ENCODE measurements around the gene RNU4-1.
A peak's percentile ranks its signal among the peaks of the same experiment; 100 is the strongest.

The RNU4-1 gene

DNA sequence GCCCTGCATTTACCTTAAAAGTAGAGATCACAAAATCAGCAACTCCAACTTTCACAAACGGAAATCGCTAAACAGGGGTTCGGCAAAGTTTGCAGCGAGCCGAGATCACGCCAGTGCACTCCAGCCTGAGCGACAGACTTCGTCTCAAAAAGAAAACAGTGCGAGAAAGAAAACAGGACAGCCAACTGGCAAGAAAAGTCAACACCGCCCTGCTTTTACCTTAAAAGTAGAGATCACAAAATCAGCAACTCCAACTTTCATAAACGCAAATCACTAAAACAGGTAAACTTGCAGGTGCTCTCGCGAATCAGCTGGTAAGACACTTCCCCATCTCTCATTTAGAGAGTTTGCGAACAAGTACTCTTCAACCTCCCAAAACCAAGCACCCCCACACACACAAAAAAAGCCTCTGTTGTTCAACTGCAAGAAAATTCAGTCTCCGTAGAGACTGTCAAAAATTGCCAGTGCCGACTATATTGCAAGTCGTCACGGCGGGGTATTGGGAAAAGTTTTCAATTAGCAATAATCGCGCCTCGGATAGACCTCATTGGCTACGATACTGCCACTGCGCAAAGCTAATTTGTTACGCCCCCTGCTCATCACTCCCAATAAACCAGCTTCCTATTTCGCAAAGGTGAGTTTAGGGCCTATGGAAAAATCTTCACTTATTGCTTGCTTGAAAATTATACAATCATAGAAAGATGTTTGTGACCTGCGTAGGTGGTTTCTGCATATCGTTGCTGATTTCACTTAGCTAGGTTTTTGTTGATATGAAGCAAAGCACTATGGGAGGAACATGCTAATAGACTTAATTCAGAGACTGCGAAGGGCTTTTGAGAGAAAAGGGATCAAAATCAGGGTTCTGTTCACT lies at the start of gene RNU4-1:
Gene RNU4-1, minus strand, starts transcription at position 577 of the 871 bp plus-strand sequence.
- H3K9me3 ChIP-seq (ENCODE audit: control insufficient read depth, insufficient read depth, low read depth, low read length) = no peaks in the 10 kb centered on the region
- no peaks in the 10 kb centered on the region for H3K4me1 ChIP-seq (ENCODE audit: control insufficient read depth, insufficient read depth, low read length)
- H3K36me3 ChIP-seq (ENCODE audit: control insufficient read depth in 2 of 2, insufficient read depth in 1 of 2, low read length in 2 of 2) = no peaks in the 10 kb centered on the region
- peak within 1 kb of the TSS; percentile 63 for H3K4me3 ChIP-seq (ENCODE audit: low read depth, low read length)
- CTCF ChIA-PET = interaction anchor here (0.7 to 5.5 kb wide), 4 partner anchors 10 to 136 kb away, joined by 4 to 67 read pairs (median 18); partner anchors contain the start of genes RPLP0 and SIRT4
- POLR2A ChIA-PET = interaction anchor here (0.6 to 5.2 kb wide), 25 partner anchors 9 to 304 kb away, joined by 3 to 194 read pairs (median 6); partner anchors contain the start of genes BICDL1, PLA2G1B, PXN and RAB35
- peak within 1 kb of the TSS; percentile 100 for H3K27ac ChIP-seq (ENCODE audit: extremely low read depth, low read depth, low read length)
- TF ChIP-seq IKZF3 (tag by site-specific recombination; IDR thresholded peaks at IDR 0.05) = peak; percentile 54; the same call in 1 of the 2 replicates
- TF ChIP-seq, protein P1, sequence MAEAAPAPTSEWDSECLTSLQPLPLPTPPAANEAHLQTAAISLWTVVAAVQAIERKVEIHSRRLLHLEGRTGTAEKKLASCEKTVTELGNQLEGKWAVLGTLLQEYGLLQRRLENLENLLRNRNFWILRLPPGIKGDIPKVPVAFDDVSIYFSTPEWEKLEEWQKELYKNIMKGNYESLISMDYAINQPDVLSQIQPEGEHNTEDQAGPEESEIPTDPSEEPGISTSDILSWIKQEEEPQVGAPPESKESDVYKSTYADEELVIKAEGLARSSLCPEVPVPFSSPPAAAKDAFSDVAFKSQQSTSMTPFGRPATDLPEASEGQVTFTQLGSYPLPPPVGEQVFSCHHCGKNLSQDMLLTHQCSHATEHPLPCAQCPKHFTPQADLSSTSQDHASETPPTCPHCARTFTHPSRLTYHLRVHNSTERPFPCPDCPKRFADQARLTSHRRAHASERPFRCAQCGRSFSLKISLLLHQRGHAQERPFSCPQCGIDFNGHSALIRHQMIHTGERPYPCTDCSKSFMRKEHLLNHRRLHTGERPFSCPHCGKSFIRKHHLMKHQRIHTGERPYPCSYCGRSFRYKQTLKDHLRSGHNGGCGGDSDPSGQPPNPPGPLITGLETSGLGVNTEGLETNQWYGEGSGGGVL (tag by site-specific recombination; IDR thresholded peaks at IDR 0.05) = no peak
- TF ChIP-seq ZSCAN30 (tag by site-specific recombination; IDR thresholded peaks at IDR 0.05) = peak; percentile 58; the same call in 1 of the 2 replicates
- no peak for TF ChIP-seq ZNF707 (tag by site-specific recombination; IDR thresholded peaks at IDR 0.05)
- no peak for TF ChIP-seq ZNF174 (tag by site-specific recombination; IDR thresholded peaks at IDR 0.05)
- TF ChIP-seq ZNF624 (tag by site-specific recombination; IDR thresholded peaks at IDR 0.05) = 0 out of 2 replicates have a peak, but pooled peaks have one; percentile 64
- TF ChIP-seq, protein P2, sequence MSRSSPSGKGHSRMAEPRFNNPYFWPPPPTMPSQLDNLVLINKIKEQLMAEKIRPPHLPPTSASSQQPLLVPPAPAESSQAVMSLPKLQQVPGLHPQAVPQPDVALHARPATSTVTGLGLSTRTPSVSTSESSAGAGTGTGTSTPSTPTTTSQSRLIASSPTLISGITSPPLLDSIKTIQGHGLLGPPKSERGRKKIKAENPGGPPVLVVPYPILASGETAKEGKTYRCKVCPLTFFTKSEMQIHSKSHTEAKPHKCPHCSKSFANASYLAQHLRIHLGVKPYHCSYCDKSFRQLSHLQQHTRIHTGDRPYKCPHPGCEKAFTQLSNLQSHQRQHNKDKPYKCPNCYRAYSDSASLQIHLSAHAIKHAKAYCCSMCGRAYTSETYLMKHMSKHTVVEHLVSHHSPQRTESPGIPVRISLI (tag by site-specific recombination; IDR thresholded peaks at IDR 0.05) = peak; percentile 80
- TF ChIP-seq ZBTB7A (tag by site-specific recombination; IDR thresholded peaks at IDR 0.05; ENCODE audit: low read depth) = no peak
- TF ChIP-seq ZNF146 (tag by site-specific recombination; IDR thresholded peaks at IDR 0.05) = peak; percentile 2; the same call in 1 of the 2 replicates
- TF ChIP-seq KLF9 (tag by site-specific recombination; IDR thresholded peaks at IDR 0.05; ENCODE audit: low read depth) = peak; percentile 71; the same call in 1 of the 2 replicates
- TF ChIP-seq ZNF366 (tag by site-specific recombination; conservative IDR thresholded peaks at IDR 0.05) = peak; percentile 86
- TF ChIP-seq, protein P3, sequence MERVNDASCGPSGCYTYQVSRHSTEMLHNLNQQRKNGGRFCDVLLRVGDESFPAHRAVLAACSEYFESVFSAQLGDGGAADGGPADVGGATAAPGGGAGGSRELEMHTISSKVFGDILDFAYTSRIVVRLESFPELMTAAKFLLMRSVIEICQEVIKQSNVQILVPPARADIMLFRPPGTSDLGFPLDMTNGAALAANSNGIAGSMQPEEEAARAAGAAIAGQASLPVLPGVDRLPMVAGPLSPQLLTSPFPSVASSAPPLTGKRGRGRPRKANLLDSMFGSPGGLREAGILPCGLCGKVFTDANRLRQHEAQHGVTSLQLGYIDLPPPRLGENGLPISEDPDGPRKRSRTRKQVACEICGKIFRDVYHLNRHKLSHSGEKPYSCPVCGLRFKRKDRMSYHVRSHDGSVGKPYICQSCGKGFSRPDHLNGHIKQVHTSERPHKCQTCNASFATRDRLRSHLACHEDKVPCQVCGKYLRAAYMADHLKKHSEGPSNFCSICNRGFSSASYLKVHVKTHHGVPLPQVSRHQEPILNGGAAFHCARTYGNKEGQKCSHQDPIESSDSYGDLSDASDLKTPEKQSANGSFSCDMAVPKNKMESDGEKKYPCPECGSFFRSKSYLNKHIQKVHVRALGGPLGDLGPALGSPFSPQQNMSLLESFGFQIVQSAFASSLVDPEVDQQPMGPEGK (tag by site-specific recombination; IDR thresholded peaks at IDR 0.05) = peak; percentile 13; the same call in 1 of the 2 replicates
- no peak for TF ChIP-seq ZNF404 (tag by site-specific recombination; IDR thresholded peaks at IDR 0.05)
- TF ChIP-seq EGR2 (tag by site-specific recombination; IDR thresholded peaks at IDR 0.05; ENCODE audit: low read depth) = peak; percentile 25; the same call in 1 of the 2 replicates
- peak; percentile 89 for TF ChIP-seq KLF10 (tag by site-specific recombination; IDR thresholded peaks at IDR 0.05)
- no peak for TF ChIP-seq ZNF558 (tag by site-specific recombination; IDR thresholded peaks at IDR 0.05)
- TF ChIP-seq SP7 (tag by site-specific recombination; IDR thresholded peaks at IDR 0.05) = peak; percentile 52
- 0 out of 2 replicates have a peak, but pooled peaks have one; percentile 10 for TF ChIP-seq ZNF768 (tag by site-specific recombination; IDR thresholded peaks at IDR 0.05)
- TF ChIP-seq ZNF16 (tag by site-specific recombination; IDR thresholded peaks at IDR 0.05; ENCODE audit: low read depth) = no peak
- peak; percentile 11; the same call in 1 of the 2 replicates for TF ChIP-seq KLF16 (tag by site-specific recombination; IDR thresholded peaks at IDR 0.05)
- TF ChIP-seq, protein P4, sequence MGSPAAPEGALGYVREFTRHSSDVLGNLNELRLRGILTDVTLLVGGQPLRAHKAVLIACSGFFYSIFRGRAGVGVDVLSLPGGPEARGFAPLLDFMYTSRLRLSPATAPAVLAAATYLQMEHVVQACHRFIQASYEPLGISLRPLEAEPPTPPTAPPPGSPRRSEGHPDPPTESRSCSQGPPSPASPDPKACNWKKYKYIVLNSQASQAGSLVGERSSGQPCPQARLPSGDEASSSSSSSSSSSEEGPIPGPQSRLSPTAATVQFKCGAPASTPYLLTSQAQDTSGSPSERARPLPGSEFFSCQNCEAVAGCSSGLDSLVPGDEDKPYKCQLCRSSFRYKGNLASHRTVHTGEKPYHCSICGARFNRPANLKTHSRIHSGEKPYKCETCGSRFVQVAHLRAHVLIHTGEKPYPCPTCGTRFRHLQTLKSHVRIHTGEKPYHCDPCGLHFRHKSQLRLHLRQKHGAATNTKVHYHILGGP (tag by site-specific recombination; IDR thresholded peaks at IDR 0.05) = 0 out of 2 replicates have a peak, but pooled peaks have one; percentile 4
- no peak for TF ChIP-seq ZNF549 (tag by site-specific recombination; IDR thresholded peaks at IDR 0.05)
- no peak for TF ChIP-seq ZNF433 (tag by site-specific recombination; IDR thresholded peaks at IDR 0.05; ENCODE audit: low read depth)
- 0 out of 2 replicates have a peak, but pooled peaks have one; percentile 13 for TF ChIP-seq FEZF1 (tag by site-specific recombination; IDR thresholded peaks at IDR 0.05)
- peak; percentile 56; the same call in 1 of the 2 replicates for TF ChIP-seq ZBTB48 (tag by site-specific recombination; IDR thresholded peaks at IDR 0.05)
- TF ChIP-seq, protein P5, sequence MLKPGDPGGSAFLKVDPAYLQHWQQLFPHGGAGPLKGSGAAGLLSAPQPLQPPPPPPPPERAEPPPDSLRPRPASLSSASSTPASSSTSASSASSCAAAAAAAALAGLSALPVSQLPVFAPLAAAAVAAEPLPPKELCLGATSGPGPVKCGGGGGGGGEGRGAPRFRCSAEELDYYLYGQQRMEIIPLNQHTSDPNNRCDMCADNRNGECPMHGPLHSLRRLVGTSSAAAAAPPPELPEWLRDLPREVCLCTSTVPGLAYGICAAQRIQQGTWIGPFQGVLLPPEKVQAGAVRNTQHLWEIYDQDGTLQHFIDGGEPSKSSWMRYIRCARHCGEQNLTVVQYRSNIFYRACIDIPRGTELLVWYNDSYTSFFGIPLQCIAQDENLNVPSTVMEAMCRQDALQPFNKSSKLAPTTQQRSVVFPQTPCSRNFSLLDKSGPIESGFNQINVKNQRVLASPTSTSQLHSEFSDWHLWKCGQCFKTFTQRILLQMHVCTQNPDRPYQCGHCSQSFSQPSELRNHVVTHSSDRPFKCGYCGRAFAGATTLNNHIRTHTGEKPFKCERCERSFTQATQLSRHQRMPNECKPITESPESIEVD (tag by site-specific recombination; IDR thresholded peaks at IDR 0.05) = peak; percentile 74
- TF ChIP-seq TRIM28 (IDR thresholded peaks at IDR 0.05; ENCODE audit: borderline replicate concordance, low read length) = peak; percentile 84; the same call in 1 of the 2 replicates
- TF ChIP-seq ZNF629 (tag by site-specific recombination; IDR thresholded peaks at IDR 0.05) = peak; percentile 75
- no peak for TF ChIP-seq MEIS1 (CRISPR knock-in tag; IDR thresholded peaks at IDR 0.05; ENCODE audit: borderline replicate concordance)
